Loucy (cell line): Measurements from ENCODE around the gene CEP72.

ENCODE experiments used
- H2AFZ ChIP-seq: fragments of 200-600 bp; sonication (generic); 2 replicates; pipeline ENCODE4 v1.6.0; 2016; ENCODE audit warnings: antibody characterized with exemption, mild to moderate bottlenecking, low read length, moderate library complexity
- H3F3A ChIP-seq: fragments of 200-600 bp; 2 replicates; pipeline ENCODE4 v1.6.0; 2016; ENCODE audit warnings: antibody characterized with exemption, low read depth, mild to moderate bottlenecking
- H3K27me3 ChIP-seq: fragments of 200-600 bp; sonication (generic); 2 replicates; pipeline ENCODE4 v1.6.1; 2014; ENCODE audit warnings: low read length, mild to moderate bottlenecking; ENCODE audit not compliant: insufficient read depth, poor library complexity, severe bottlenecking
- H3K36me3 ChIP-seq: fragments of 200-600 bp; sonication (generic); 2 replicates; pipeline ENCODE4 v1.6.1; 2016; ENCODE audit warnings: low read length; ENCODE audit not compliant: insufficient read depth
- H3K4me1 ChIP-seq: fragments of 200-600 bp; sonication (generic); 2 replicates; pipeline ENCODE4 v1.5.1; 2014; ENCODE audit warnings: low read length, mild to moderate bottlenecking; ENCODE audit not compliant: insufficient read depth, poor library complexity, severe bottlenecking
- H3K4me2 ChIP-seq: fragments of 200-600 bp; sonication (generic); 2 replicates; pipeline ENCODE4 v1.6.0; 2014; ENCODE audit warnings: antibody characterized with exemption, low read length, low read depth, mild to moderate bottlenecking; ENCODE audit not compliant: poor library complexity, severe bottlenecking
- H3K4me3 ChIP-seq: fragments of 200-600 bp; sonication (generic); 2 replicates; pipeline ENCODE4 v1.5.1; 2014; ENCODE audit warnings: low read length, mild to moderate bottlenecking, mixed read lengths; ENCODE audit not compliant: poor library complexity, severe bottlenecking
- H3K79me2 ChIP-seq: fragments of 200-600 bp; sonication (generic); 2 replicates; pipeline ENCODE4 v1.6.1; 2014; ENCODE audit warnings: low read length; ENCODE audit not compliant: insufficient read depth
- H3K9ac ChIP-seq: fragments of 200-600 bp; sonication (generic); 2 replicates; pipeline ENCODE4 v1.6.0; 2014; ENCODE audit warnings: mild to moderate bottlenecking, low read depth, low read length, moderate library complexity; ENCODE audit not compliant: poor library complexity, severe bottlenecking
- H3K9me2 ChIP-seq: fragments of 200-600 bp; sonication (generic); replicated peaks from 2 replicates; pipeline ENCODE4 v1.6.1; 2016; ENCODE audit warnings: low read depth, low read length, mixed read lengths
- H3K9me3 ChIP-seq: fragments of 200-600 bp; sonication (generic); 2 replicates; pipeline ENCODE4 v1.6.1; 2014; ENCODE audit warnings: mild to moderate bottlenecking, antibody characterized with exemption, low read length, low read depth; ENCODE audit not compliant: insufficient read depth
- H4K20me1 ChIP-seq: fragments of 200-600 bp; sonication (generic); 2 replicates; pipeline ENCODE4 v1.6.0; 2014; ENCODE audit warnings: antibody characterized with exemption, low read length, mild to moderate bottlenecking; ENCODE audit not compliant: insufficient read depth, poor library complexity, severe bottlenecking
- CTCF ChIP-seq: fragments of 200-600 bp; sonication (generic); conservative IDR thresholded peaks from 2 replicates; pipeline ENCODE4 v1.5.1; 2014; ENCODE audit warnings: mild to moderate bottlenecking, antibody characterized with exemption, low read length
- EZH2phosphoT487 ChIP-seq: fragments of 200-600 bp; IDR thresholded peaks from 2 replicates; pipeline ENCODE4 v1.6.1; 2018; ENCODE audit warnings: antibody characterized with exemption, mild to moderate bottlenecking, moderate library complexity, borderline replicate concordance

Gene CEP72

DNA sequence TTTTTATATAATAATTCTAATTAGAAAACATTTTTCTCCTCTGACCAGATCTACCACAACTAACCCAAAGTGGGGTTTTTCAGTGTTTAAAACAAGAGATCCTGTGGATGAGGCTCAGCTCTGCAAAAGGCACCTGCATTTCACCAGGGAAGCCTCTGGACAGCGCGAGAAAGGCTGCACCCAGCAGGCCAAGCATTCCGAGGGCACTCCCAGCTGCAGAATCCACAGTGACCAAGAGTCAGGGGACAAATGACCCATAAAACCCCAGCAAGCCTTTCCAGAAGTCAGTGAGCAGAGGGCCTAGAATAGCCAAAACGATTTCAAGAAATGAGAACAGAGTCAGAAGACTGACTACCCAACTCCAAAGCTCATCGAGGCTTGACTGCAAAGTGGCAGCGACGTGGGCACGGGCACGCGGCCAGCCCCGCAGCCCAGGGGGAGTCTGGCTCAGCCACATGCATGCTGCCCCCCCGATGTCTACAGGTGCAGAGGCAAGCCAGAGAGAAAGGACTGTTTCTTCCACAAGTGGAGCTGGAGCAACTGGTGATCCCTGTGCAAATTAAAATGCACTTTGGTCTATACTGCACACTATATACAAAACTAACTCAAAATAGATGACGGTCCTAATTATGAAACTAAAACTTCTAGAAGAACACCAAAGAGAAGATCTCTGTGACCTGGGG lies 54.8 kb downstream of the CEP72 start:
- Histone ChIP-seq H3K9ac (no peak overlapping the region), H3F3A (peaks cover 4% of the 10 kb centered on the region; the same call in 1 of the 2 replicates), H3K9me3 (no peaks in the 10 kb centered on the region), H3K4me1 (no peaks in the 10 kb centered on the region), H4K20me1 (no peaks in the 10 kb centered on the region), H2AFZ (no peak overlapping the region), H3K27me3 (no peaks in the 10 kb centered on the region), H3K4me3 (no peak overlapping the region), H3K9me2 (no peaks in the 10 kb centered on the region), H3K79me2 (no peaks in the 10 kb centered on the region), H3K4me2 (no peak overlapping the region), H3K36me3 (peaks cover 28% of the 10 kb centered on the region; the same call in 1 of the 2 replicates)
- TF ChIP-seq EZH2phosphoT487 (no peak), CTCF (no peak)

GRCh38 chr5:668283-668995 lies 56.3 kb downstream of the CEP72 start:
- no peaks in the 10 kb centered on the region for H3K4me1 ChIP-seq
- no peaks in the 10 kb centered on the region for H3K27me3 ChIP-seq
- H4K20me1 ChIP-seq, result no peaks in the 10 kb centered on the region
- no peak for TF ChIP-seq CTCF
- TF ChIP-seq EZH2phosphoT487, result no peak
- H3K79me2 ChIP-seq, result no peaks in the 10 kb centered on the region
- peaks cover 28% of the 10 kb centered on the region; the same call in 1 of the 2 replicates for H3K36me3 ChIP-seq
- H3K4me2 ChIP-seq, result no peak overlapping the region
- H2AFZ ChIP-seq, result no peak overlapping the region
- H3K4me3 ChIP-seq, result no peak overlapping the region
- no peak overlapping the region for H3K9ac ChIP-seq
- no peaks in the 10 kb centered on the region for H3K9me2 ChIP-seq
- peaks cover 4% of the 10 kb centered on the region; the same call in 1 of the 2 replicates for H3F3A ChIP-seq
- no peaks in the 10 kb centered on the region for H3K9me3 ChIP-seq

- Histone ChIP-seq H3F3A (peaks cover 4% of the 10 kb centered on the region; the same call in 1 of the 2 replicates), H3K27me3 (no peaks in the 10 kb centered on the region), H3K4me2 (no peak overlapping the region), H3K4me1 (no peaks in the 10 kb centered on the region), H3K36me3 (peaks cover 28% of the 10 kb centered on the region; the same call in 1 of the 2 replicates), H4K20me1 (no peaks in the 10 kb centered on the region), H3K4me3 (no peak overlapping the region), H3K9ac (no peak overlapping the region), H3K79me2 (no peaks in the 10 kb centered on the region), H3K9me3 (no peaks in the 10 kb centered on the region), H3K9me2 (no peaks in the 10 kb centered on the region), H2AFZ (no peak overlapping the region)
- peak; percentile 74 for TF ChIP-seq CTCF
- TF ChIP-seq EZH2phosphoT487, result no peak
These were observed 57.1 kb downstream of the CEP72 start for GRCh38 chr5:669111-669841.
